Tibial artery (tissue), 4 donors: Measurements from ENCODE around the gene ZNF544.

Experiments used
- DNase-seq, 2 donors: peaks; one replicate each; pipeline ENCODE4 v3.0.0-alpha.2; 2019
- H3K27ac ChIP-seq, 2 donors: fragments of 200-600 bp; sonication (generic) in 1 of 2; 1 replicate in 1 of 2; 2 replicates in 1 of 2; pipeline ENCODE4 v1.5.1; 2018 to 2019; ENCODE audit warnings: mild to moderate bottlenecking in 1 of 2
- H3K27me3 ChIP-seq, 2 donors: fragments of 200-600 bp; sonication (generic) in 1 of 2; one replicate each; pipeline versions ENCODE4 v1.5.1 to v1.6.0; 2016 to 2019
- H3K36me3 ChIP-seq, 3 donors: fragments of 200-600 bp; sonication (generic) in 2 of 3; one replicate each; pipeline ENCODE4 v1.5.1; 2016 to 2019; ENCODE audit warnings: mild to moderate bottlenecking in 2 of 3
- H3K4me1 ChIP-seq, 4 donors: fragments of 200-600 bp; sonication (generic) in 2 of 4; 1 replicate in 3 of 4; 2 replicates in 1 of 4; pipeline ENCODE4 v1.5.1; 2016 to 2019
- H3K4me3 ChIP-seq, 2 donors: fragments of 200-600 bp; sonication (generic) in 1 of 2; 1 replicate in 1 of 2; 2 replicates in 1 of 2; pipeline ENCODE4 v1.5.1; 2018 to 2019; ENCODE audit warnings: mild to moderate bottlenecking in 2 of 2
- H3K9me3 ChIP-seq, 3 donors: fragments of 200-600 bp; sonication (generic) in 1 of 3; one replicate each; pipeline ENCODE4 v1.5.1; 2016 to 2019
- intact Hi-C: fragments of 100-400 bp; cut with DNase I; formaldehyde crosslinking; loops from one replicate; pipeline ENCODE4 v1.15.0; 2023; ENCODE audit warnings: low total_unique reads
- TF ChIP-seq, protein P1 (sequence below), 2 experiments: fragments of 200-600 bp in 1 of 2; fragments of 450-650 bp in 1 of 2; IDR thresholded peaks; one replicate each; pipeline ENCODE4 v1.5.1; 2017 to 2019; ENCODE audit warnings: antibody characterized with exemption in 2 of 2, mild to moderate bottlenecking in 1 of 2, moderate library complexity in 1 of 2

ZNF544 gene

DNA sequence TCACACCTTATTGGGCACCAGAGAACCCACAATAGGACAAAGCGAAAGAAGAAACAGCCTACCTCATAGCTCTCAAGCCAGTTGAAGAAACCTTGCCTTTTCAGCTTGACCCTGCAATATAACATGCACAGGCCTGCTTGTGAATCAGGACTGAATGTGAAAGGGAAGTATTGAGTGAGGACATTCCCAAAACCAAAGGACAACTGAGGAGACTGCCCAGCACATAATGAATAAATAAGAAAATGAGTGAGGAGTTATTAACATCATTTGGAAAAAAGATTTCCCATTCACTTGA lies 15.7 kb upstream of the ZNF544 start:
- Histone ChIP-seq H3K9me3 (peaks cover 70 to 100% (median 99%) of the 10 kb centered on the region in 3 donors), H3K4me3 (no peak overlapping the region), H3K27ac (no peak overlapping the region), H3K27me3 (no peaks in the 10 kb centered on the region), H3K36me3 (peaks cover 61 to 70% (median 70%) of the 10 kb centered on the region in 3 donors), H3K4me1 (no peaks in the 10 kb centered on the region)
- DNase-seq = no peak
- TF ChIP-seq, protein P1, sequence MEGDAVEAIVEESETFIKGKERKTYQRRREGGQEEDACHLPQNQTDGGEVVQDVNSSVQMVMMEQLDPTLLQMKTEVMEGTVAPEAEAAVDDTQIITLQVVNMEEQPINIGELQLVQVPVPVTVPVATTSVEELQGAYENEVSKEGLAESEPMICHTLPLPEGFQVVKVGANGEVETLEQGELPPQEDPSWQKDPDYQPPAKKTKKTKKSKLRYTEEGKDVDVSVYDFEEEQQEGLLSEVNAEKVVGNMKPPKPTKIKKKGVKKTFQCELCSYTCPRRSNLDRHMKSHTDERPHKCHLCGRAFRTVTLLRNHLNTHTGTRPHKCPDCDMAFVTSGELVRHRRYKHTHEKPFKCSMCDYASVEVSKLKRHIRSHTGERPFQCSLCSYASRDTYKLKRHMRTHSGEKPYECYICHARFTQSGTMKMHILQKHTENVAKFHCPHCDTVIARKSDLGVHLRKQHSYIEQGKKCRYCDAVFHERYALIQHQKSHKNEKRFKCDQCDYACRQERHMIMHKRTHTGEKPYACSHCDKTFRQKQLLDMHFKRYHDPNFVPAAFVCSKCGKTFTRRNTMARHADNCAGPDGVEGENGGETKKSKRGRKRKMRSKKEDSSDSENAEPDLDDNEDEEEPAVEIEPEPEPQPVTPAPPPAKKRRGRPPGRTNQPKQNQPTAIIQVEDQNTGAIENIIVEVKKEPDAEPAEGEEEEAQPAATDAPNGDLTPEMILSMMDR (IDR thresholded peaks at IDR 0.05) = no peak
- intact Hi-C loops = no loop called here

DNA sequence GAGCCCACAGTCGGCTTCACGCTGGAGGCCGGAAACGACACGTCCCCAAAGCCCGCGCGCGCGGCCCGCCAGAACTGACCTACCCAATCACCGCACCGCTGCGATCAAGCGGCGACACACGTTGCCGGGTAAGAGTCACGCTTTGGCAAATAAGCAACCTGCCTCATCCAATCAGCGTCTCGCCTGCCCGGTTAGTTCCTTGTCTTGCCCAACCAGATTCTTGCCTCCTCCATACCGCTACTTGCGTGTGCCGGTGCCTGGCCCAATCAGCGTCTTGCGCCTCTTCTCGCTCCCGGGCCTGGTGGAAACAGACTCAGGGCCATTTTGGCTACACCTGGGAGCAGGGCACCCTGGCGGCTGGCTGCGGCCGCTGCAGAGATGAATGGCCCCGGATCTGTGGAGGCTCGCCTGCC lies 11.6 kb upstream of the ZNF544 start:
- Histone ChIP-seq H3K4me1 (no peaks in the 10 kb centered on the region), H3K4me3 (no peak overlapping the region), H3K27me3 (no peaks in the 10 kb centered on the region), H3K9me3 (peaks cover 42 to 98% (median 79%) of the 10 kb centered on the region in 3 donors), H3K27ac (no peak overlapping the region), H3K36me3 (peaks cover 20 to 30% (median 30%) of the 10 kb centered on the region in 3 donors)
- TF ChIP-seq, protein P1 (IDR thresholded peaks at IDR 0.05) = no peak
- intact Hi-C loops = no loop called here
- DNase-seq = no peak

GRCh38 chr19:58217607-58218391 lies 10.9 kb upstream of the ZNF544 start:
- Histone ChIP-seq H3K9me3 (peaks cover 34 to 98% (median 79%) of the 10 kb centered on the region in 3 donors), H3K27ac (no peak overlapping the region), H3K27me3 (no peaks in the 10 kb centered on the region), H3K36me3 (peaks cover 13 to 22% (median 22%) of the 10 kb centered on the region in 3 donors), H3K4me1 (no peaks in the 10 kb centered on the region), H3K4me3 (no peak overlapping the region)
- intact Hi-C loops = no loop called here
- TF ChIP-seq, protein P1 (IDR thresholded peaks at IDR 0.05) = no peak
- DNase-seq = no peak

DNA sequence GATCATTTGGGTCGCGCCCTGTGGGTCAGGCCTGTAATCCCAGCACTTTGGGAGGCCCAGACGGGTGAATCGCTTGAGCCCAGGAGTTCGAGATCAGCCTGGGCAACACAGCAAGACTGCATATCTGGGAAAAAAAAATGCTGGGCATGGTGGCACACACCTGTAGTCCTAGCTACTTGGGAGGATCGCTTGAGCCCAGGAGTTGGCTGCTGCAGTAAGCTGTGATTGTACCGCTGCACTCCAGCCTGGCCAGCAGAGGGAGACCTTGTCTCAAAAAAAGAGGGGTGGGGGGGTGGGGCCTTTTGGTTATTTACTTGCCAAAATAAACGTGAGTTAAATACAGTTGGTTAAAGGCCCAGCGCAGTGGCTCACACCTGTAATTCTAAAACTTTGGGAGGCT lies 9.8 kb upstream of the ZNF544 start:
- TF ChIP-seq, protein P1 (IDR thresholded peaks at IDR 0.05) = no peak
- H3K4me3 ChIP-seq = no peak overlapping the region
- peaks cover 31 to 98% (median 72%) of the 10 kb centered on the region in 3 donors for H3K9me3 ChIP-seq
- no peaks in the 10 kb centered on the region for H3K27me3 ChIP-seq
- intact Hi-C loops = no loop called here
- H3K27ac ChIP-seq = no peak overlapping the region
- peaks cover 2 to 12% (median 11%) of the 10 kb centered on the region in 3 donors for H3K36me3 ChIP-seq
- H3K4me1 ChIP-seq = no peaks in the 10 kb centered on the region
- DNase-seq = no peak

- TF ChIP-seq, protein P1 (IDR thresholded peaks at IDR 0.05) = no peak
- intact Hi-C loops = no loop called here
- Histone ChIP-seq H3K27me3 (no peaks in the 10 kb centered on the region), H3K4me3 (peak overlapping the region; percentile 82 to 90), H3K4me1 (peaks cover 0 to 19% (median 11%) of the 10 kb centered on the region in 4 donors), H3K36me3 (peaks cover 34 to 37% (median 36%) of the 10 kb centered on the region in 3 donors), H3K9me3 (peaks cover 0 to 86% (median 32%) of the 10 kb centered on the region in 3 donors), H3K27ac (peak overlapping the region; percentile 79 to 87)
- no peak for DNase-seq
Observed at GRCh38 chr19:58227964-58228584, 640 bp upstream of the ZNF544 start.
